Thoracic aorta (tissue), 2 donors: ENCODE data around the gene TNF. TPM values are rescaled to one million over a fixed set of nuclear protein-coding genes. Genes with fewer than 3 reads are reported as not detected.

ENCODE experiments used
- ATAC-seq: fragments of 150-250 bp; one replicate; pipeline ENCODE4 v1.8.0; 2017; ENCODE audit warnings: low read depth; ENCODE audit not compliant: insufficient number of reproducible peaks, low FRiP score
- DNase-seq: peaks from one replicate; pipeline ENCODE4 v3.0.0-alpha.2; 2020; ENCODE audit warnings: low spot score
- H3K27ac ChIP-seq, 2 donors: fragments of 200-600 bp; sonication (generic); 1 replicate in 1 of 2; 2 replicates in 1 of 2; pipeline ENCODE4 v1.5.1; 2016; ENCODE audit warnings: mild to moderate bottlenecking in 2 of 2, moderate library complexity in 2 of 2
- H3K27me3 ChIP-seq: fragments of 200-600 bp; sonication (generic); replicated peaks from 2 replicates; pipeline ENCODE4 v1.6.0; 2016; ENCODE audit warnings: mild to moderate bottlenecking; ENCODE audit not compliant: insufficient read depth
- H3K36me3 ChIP-seq: fragments of 200-600 bp; sonication (generic); one replicate; pipeline ENCODE4 v1.5.1; 2016
- H3K4me1 ChIP-seq, 2 donors: fragments of 200-600 bp; sonication (generic); 1 replicate in 1 of 2; 2 replicates in 1 of 2; pipeline versions ENCODE4 v1.5.1 to v1.6.0; 2016; ENCODE audit warnings: low read depth in 2 of 2, mild to moderate bottlenecking in 1 of 2; ENCODE audit not compliant: control insufficient read depth in 1 of 2
- H3K4me3 ChIP-seq: fragments of 200-600 bp; sonication (generic); 2 replicates; pipeline ENCODE4 v1.5.1; 2016; ENCODE audit warnings: mild to moderate bottlenecking
- H3K9me3 ChIP-seq: fragments of 200-600 bp; sonication (generic); 2 replicates; pipeline ENCODE4 v1.5.1; 2016
- total RNA-seq, 2 donors: library from RNA; depleted of rRNA; stranded (reverse); fragments of >200 nt; gene quantifications; one replicate each; pipeline versions ENCODE4 v1.1.0 to v1.2.3, GENCODE V29; 2016
- TF ChIP-seq, protein P1 (sequence below): fragments of 200-600 bp; sonication (generic); IDR thresholded peaks from one replicate; pipeline ENCODE4 v1.5.1; 2019; ENCODE audit warnings: antibody characterized with exemption

TNF gene
- total RNA-seq, 2 donors from 2014 or later = 0.71 to 3.2 TPM

DNA sequence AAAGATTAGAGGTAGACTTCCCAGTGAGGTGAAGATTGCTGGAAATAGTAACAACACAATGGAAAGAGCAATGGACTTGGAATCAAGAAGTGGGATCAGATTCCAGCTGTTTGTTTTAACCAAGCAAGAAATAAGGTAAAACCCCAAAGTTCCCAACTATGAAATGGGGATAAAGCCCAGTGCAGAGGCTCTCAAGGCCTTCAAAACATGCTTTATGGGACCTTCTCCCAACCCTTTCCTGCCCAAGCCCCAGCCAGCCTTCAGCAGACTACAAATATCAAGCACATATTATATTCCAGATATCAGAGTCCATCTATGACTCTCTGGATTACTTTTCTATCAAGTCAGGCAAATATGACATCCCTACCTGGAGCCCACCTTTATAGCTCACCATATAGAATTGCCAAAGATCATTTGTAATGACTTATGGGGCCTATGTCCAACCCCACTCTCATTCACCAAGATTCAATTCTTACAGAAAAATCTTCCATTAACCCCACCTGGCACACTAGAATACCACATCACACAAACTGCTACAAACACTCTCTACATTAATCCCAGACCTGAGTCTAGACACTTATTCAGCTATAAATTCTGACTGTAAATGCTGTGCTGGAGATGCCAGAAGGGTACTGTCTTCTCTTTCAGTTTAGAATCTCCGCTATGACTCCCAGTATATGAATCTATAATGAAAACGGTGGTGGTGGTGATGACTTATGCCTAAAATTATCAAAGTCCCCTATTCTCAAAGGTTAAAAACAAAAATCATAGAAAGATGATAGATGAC lies 39.6 kb upstream of the TNF start:
- Histone ChIP-seq H3K4me1 (peaks cover 19 to 25% of the 10 kb centered on the region in 2 donors), H3K27ac (no peak overlapping the region), H3K4me3 (no peak overlapping the region), H3K36me3 (peaks cover 71% of the 10 kb centered on the region), H3K9me3 (no peaks in the 10 kb centered on the region), H3K27me3 (no peaks in the 10 kb centered on the region)
- TF ChIP-seq, protein P1, sequence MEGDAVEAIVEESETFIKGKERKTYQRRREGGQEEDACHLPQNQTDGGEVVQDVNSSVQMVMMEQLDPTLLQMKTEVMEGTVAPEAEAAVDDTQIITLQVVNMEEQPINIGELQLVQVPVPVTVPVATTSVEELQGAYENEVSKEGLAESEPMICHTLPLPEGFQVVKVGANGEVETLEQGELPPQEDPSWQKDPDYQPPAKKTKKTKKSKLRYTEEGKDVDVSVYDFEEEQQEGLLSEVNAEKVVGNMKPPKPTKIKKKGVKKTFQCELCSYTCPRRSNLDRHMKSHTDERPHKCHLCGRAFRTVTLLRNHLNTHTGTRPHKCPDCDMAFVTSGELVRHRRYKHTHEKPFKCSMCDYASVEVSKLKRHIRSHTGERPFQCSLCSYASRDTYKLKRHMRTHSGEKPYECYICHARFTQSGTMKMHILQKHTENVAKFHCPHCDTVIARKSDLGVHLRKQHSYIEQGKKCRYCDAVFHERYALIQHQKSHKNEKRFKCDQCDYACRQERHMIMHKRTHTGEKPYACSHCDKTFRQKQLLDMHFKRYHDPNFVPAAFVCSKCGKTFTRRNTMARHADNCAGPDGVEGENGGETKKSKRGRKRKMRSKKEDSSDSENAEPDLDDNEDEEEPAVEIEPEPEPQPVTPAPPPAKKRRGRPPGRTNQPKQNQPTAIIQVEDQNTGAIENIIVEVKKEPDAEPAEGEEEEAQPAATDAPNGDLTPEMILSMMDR = no peak
- DNase-seq (no peak), ATAC-seq (no peak)

DNA sequence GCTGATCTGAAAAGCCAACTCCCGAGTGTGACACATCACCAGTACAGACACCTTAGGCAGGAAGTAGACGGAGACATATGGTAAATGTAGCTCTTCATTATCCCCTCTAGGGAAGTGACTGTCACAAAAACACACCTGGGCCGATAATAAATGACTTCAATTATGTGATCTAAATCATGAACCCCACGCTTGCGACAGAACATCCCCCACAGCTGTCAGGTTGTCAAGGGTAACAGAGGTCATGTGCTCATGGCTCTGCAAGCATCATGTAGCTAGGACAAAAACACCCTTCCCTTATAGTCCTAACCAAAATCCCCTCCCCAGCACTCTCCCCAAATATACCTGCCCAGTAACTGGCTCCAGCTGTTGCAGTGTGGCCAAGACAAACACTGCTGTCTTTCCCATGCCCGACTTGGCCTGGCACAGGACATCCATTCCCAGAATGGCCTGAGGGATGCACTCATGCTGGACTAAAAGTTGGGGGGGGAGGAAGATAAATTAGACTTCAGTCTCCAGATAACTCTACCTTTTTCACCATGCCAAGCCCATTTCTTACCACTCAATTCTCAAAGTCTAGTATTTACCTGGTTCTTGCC lies 36.5 kb upstream of the TNF start:
- Histone ChIP-seq H3K9me3 (no peaks in the 10 kb centered on the region), H3K36me3 (peaks cover 54% of the 10 kb centered on the region), H3K27me3 (no peaks in the 10 kb centered on the region), H3K4me3 (no peak overlapping the region), H3K4me1 (peaks cover 25 to 35% of the 10 kb centered on the region in 2 donors), H3K27ac (no peak overlapping the region)
- TF ChIP-seq, protein P1 = no peak
- ATAC-seq (no peak), DNase-seq (no peak)

DNA sequence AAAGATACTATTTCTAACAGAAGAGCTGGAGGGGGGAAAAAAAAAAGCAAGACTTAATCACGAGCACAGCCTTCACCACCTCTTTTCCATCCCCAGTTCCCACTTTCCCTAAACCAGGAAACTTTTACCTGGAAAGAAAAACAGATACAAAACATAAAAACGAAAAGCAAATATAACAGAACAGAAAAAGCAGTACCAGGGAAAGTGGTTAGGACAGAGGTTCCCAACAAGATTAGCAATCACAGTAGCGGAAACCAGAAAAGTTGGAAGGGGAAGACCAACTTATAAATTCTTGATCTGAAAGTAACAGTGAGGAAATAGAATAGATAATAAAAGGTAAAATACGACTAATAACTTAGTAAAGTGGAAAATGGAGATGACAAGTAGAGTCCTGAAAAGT lies 34.7 kb upstream of the TNF start:
- peak overlapping the region; percentile 79 to 98 for H3K27ac ChIP-seq
- DNase-seq (no peak), ATAC-seq (no peak)
- H3K27me3 ChIP-seq = no peaks in the 10 kb centered on the region
- peaks cover 36% of the 10 kb centered on the region for H3K36me3 ChIP-seq
- peak overlapping the region; percentile 85 for H3K4me3 ChIP-seq
- TF ChIP-seq, protein P1 = no peak
- no peaks in the 10 kb centered on the region for H3K9me3 ChIP-seq
- peaks cover 25 to 35% of the 10 kb centered on the region in 2 donors for H3K4me1 ChIP-seq

DNA sequence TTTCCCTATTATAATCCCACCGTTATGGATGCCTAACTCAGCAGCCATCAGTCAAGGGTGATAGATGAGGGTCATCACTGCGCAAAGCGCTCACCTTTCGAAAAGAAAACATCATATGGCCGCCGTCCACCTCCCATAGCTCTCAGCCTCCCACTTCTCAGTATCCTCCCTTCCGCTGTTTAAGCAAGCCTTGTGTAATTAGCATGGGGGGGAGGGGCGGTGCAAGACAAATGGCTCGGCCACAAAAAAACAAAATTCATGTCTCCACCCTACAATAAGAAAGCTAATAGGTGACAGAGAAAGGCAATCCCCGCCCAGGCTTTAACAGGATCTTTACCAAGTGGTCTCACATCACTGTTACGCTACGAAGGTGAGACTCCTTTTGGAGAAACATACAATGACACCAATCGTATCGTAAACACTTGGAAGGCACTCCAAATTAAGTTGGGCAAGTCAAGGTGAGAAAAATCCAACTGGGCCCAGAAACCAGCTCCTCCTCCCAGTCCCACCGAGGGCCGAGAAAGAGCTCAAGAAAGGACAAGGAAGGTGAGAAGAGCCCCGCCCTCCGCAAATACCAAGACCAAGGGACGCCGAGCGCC lies 34.2 kb upstream of the TNF start:
- H3K4me3 ChIP-seq = peak overlapping the region; percentile 85
- ATAC-seq (no peak), DNase-seq (no peak)
- H3K27me3 ChIP-seq = no peaks in the 10 kb centered on the region
- H3K36me3 ChIP-seq = peaks cover 31% of the 10 kb centered on the region
- no peaks in the 10 kb centered on the region for H3K9me3 ChIP-seq
- TF ChIP-seq, protein P1 = no peak
- peak overlapping the region; percentile 79 to 98 for H3K27ac ChIP-seq
- peaks cover 25 to 37% of the 10 kb centered on the region in 2 donors for H3K4me1 ChIP-seq
